Measurements from ENCODE around the gene CACNA2D4.

The CACNA2D4 gene

GRCh38 chr12:1845886-1846285 is 72.6 kb downstream of the CACNA2D4 start:
- Histone ChIP-seq H3K79me2 (ENCODE audit: low read length) (no peaks in the 10 kb centered on the region), H3K9me3 (replicated peaks; ENCODE audit: insufficient read depth, low read length) (no peaks in the 10 kb centered on the region), H2AFZ (ENCODE audit: low read length) (no peak overlapping the region), H3K9me2 (replicated peaks; ENCODE audit: insufficient read depth, low read length) (no peaks in the 10 kb centered on the region), H3K36me3 (replicated peaks; ENCODE audit: insufficient read depth, low read length) (no peaks in the 10 kb centered on the region), H3F3A (ENCODE audit: insufficient read depth, low read length) (no peaks in the 10 kb centered on the region), H3K27ac (ENCODE audit: low read length) (no peak overlapping the region), H3K4me3 (ENCODE audit: low read length) (no peak overlapping the region), H4K20me1 (ENCODE audit: insufficient read depth, low read length) (no peaks in the 10 kb centered on the region), H3K4me2 (ENCODE audit: low read depth, low read length) (no peak overlapping the region), H3K27me3 (replicated peaks; ENCODE audit: insufficient read depth, low read length) (peaks cover 59% of the 10 kb centered on the region), H3K4me1 (ENCODE audit: low read length) (no peaks in the 10 kb centered on the region), H3K9ac (ENCODE audit: low read length) (no peak overlapping the region)
- TF ChIP-seq EZH2 (optimal IDR thresholded peaks at IDR 0.05; ENCODE audit: low read depth, low read length): no peak
- no peak for TF ChIP-seq EZH2phosphoT487 (IDR thresholded peaks at IDR 0.05; ENCODE audit: low read length)
- TF ChIP-seq, protein P1, sequence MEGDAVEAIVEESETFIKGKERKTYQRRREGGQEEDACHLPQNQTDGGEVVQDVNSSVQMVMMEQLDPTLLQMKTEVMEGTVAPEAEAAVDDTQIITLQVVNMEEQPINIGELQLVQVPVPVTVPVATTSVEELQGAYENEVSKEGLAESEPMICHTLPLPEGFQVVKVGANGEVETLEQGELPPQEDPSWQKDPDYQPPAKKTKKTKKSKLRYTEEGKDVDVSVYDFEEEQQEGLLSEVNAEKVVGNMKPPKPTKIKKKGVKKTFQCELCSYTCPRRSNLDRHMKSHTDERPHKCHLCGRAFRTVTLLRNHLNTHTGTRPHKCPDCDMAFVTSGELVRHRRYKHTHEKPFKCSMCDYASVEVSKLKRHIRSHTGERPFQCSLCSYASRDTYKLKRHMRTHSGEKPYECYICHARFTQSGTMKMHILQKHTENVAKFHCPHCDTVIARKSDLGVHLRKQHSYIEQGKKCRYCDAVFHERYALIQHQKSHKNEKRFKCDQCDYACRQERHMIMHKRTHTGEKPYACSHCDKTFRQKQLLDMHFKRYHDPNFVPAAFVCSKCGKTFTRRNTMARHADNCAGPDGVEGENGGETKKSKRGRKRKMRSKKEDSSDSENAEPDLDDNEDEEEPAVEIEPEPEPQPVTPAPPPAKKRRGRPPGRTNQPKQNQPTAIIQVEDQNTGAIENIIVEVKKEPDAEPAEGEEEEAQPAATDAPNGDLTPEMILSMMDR (IDR thresholded peaks at IDR 0.05; ENCODE audit: low read length): no peak
- no peak for DNase-seq

GRCh38 chr12:1845427-1845826 is 73.0 kb downstream of the CACNA2D4 start:
- Histone ChIP-seq H3K4me2 (ENCODE audit: low read depth, low read length) (no peak overlapping the region), H3K4me1 (ENCODE audit: low read length) (no peaks in the 10 kb centered on the region), H3K9me3 (replicated peaks; ENCODE audit: insufficient read depth, low read length) (no peaks in the 10 kb centered on the region), H2AFZ (ENCODE audit: low read length) (no peak overlapping the region), H4K20me1 (ENCODE audit: insufficient read depth, low read length) (no peaks in the 10 kb centered on the region), H3K36me3 (replicated peaks; ENCODE audit: insufficient read depth, low read length) (no peaks in the 10 kb centered on the region), H3K27me3 (replicated peaks; ENCODE audit: insufficient read depth, low read length) (peaks cover 63% of the 10 kb centered on the region), H3K27ac (ENCODE audit: low read length) (no peak overlapping the region), H3F3A (ENCODE audit: insufficient read depth, low read length) (no peaks in the 10 kb centered on the region), H3K4me3 (ENCODE audit: low read length) (no peak overlapping the region), H3K79me2 (ENCODE audit: low read length) (no peaks in the 10 kb centered on the region), H3K9ac (ENCODE audit: low read length) (no peak overlapping the region), H3K9me2 (replicated peaks; ENCODE audit: insufficient read depth, low read length) (no peaks in the 10 kb centered on the region)
- DNase-seq: no peak
- TF ChIP-seq EZH2 (optimal IDR thresholded peaks at IDR 0.05; ENCODE audit: low read depth, low read length) (no peak), EZH2phosphoT487 (IDR thresholded peaks at IDR 0.05; ENCODE audit: low read length) (no peak)
- TF ChIP-seq, protein P1 (IDR thresholded peaks at IDR 0.05; ENCODE audit: low read length): no peak

DNA sequence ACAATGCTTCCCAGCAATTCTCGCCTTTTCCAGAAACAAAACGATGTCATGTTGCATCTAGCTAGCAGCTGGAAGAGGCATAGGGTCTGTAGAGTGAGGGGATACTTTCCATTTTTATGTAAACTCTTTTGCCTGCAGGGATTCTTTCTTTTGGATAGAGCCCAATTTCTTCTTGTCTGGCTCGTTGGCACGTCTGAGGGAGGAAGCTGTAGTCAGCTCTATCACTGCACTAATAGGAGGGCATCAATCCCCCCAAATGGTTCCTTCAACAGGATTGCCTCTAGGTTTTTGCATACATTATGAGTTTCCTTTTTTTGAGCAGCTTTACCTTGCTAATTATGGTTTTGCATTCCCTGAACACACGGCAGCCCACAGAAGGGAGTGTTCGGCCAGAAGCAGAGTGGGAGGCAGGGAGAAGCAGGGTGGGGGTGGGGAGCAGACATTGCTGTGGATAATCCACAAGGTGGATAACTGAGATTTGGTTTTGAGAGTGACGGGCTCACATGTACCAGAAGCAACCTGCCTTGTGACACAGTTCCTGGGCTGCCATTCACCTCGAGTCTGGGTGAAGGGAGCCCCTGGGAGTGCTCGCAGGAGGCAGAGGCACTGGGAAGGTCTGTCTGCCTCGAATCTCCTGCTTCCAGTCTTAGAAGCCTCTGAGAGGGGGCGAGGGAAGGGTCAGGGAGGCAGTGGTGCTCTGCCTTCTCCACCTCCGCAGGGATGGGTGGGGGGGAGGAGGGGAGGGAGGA is 73.6 kb downstream of the CACNA2D4 start:
- Histone ChIP-seq H3K4me1 (ENCODE audit: low read length) (no peaks in the 10 kb centered on the region), H3K9ac (ENCODE audit: low read length) (no peak overlapping the region), H3K27me3 (replicated peaks; ENCODE audit: insufficient read depth, low read length) (peaks cover 67% of the 10 kb centered on the region), H4K20me1 (ENCODE audit: insufficient read depth, low read length) (no peaks in the 10 kb centered on the region), H3K27ac (ENCODE audit: low read length) (no peak overlapping the region), H3K79me2 (ENCODE audit: low read length) (no peaks in the 10 kb centered on the region), H3F3A (ENCODE audit: insufficient read depth, low read length) (no peaks in the 10 kb centered on the region), H3K9me2 (replicated peaks; ENCODE audit: insufficient read depth, low read length) (no peaks in the 10 kb centered on the region), H3K4me3 (ENCODE audit: low read length) (no peak overlapping the region), H2AFZ (ENCODE audit: low read length) (no peak overlapping the region), H3K36me3 (replicated peaks; ENCODE audit: insufficient read depth, low read length) (no peaks in the 10 kb centered on the region), H3K9me3 (replicated peaks; ENCODE audit: insufficient read depth, low read length) (no peaks in the 10 kb centered on the region), H3K4me2 (ENCODE audit: low read depth, low read length) (no peak overlapping the region)
- no peak for DNase-seq
- TF ChIP-seq EZH2phosphoT487 (IDR thresholded peaks at IDR 0.05; ENCODE audit: low read length) (no peak), EZH2 (optimal IDR thresholded peaks at IDR 0.05; ENCODE audit: low read depth, low read length) (no peak)
- TF ChIP-seq, protein P1 (IDR thresholded peaks at IDR 0.05; ENCODE audit: low read length): no peak
